Keratinocyte (primary cell): ENCODE data around the gene GLI2.

ENCODE experiments used
- CTCF ChIP-seq, 3 experiments: IDR thresholded peaks in 1 of 3; conservative IDR thresholded peaks in 1 of 3; optimal IDR thresholded peaks in 1 of 3; 2 replicates in 2 of 3; 3 replicates in 1 of 3; pipeline versions ENCODE3 to v1.5.1; 2011; ENCODE audit warnings: low read length in 3 of 3, mild to moderate bottlenecking in 3 of 3, moderate library complexity in 2 of 3, control low read depth in 1 of 3, inconsistent platforms in 1 of 3; ENCODE audit not compliant: insufficient read depth in 2 of 3; ENCODE audit errors: extremely low read depth in 1 of 3
- EZH2 ChIP-seq: IDR thresholded peaks from one replicate; pipeline ENCODE4 v1.6.1; 2012; ENCODE audit warnings: inconsistent platforms, mild to moderate bottlenecking, low read length, moderate library complexity

GRCh38 chr2:120736202-120736623 is 545 bp downstream of the GLI2 start:
- TF ChIP-seq EZH2 = peak; percentile 43
- TF ChIP-seq CTCF (optimal IDR thresholded peaks at IDR 0.05 in 1 of 3, IDR thresholded peaks at IDR 0.05 in 1 of 3, conservative IDR thresholded peaks at IDR 0.05 in 1 of 3; ENCODE audit: extremely low read depth in 1 of 3, insufficient read depth in 2 of 3, low read length in 3 of 3) = no peak
